GM23338 (cell line): ENCODE data around the gene CTNND2. TPM values are rescaled to one million over a fixed set of nuclear protein-coding genes. Genes with fewer than 3 reads are reported as not detected.

Experiments
- ATAC-seq: fragments of 200-7000 bp; cut with Tn5 transposase; 3 replicates; pipeline ENCODE4 v1.9.1; 2020
- DNase-seq: peaks from one replicate; pipeline ENCODE4 v3.0.0-alpha.2; 2015; ENCODE audit warnings: low spot score
- H2AFZ ChIP-seq: fragments of 200-600 bp; sonication (generic); 2 replicates; pipeline ENCODE4 v1.8.0; 2016; ENCODE audit warnings: antibody characterized with exemption, mild to moderate bottlenecking, moderate library complexity
- H3F3A ChIP-seq: fragments of 200-600 bp; sonication (generic); replicated peaks from 2 replicates; pipeline ENCODE4 v1.8.0; 2017; ENCODE audit warnings: antibody characterized with exemption, mixed run types, low read depth
- H3K27ac ChIP-seq: fragments of 200-600 bp; sonication (generic); 2 replicates; pipeline ENCODE4 v1.6.1; 2016; ENCODE audit warnings: low read depth
- H3K27me3 ChIP-seq: fragments of 200-600 bp; sonication (generic); 2 replicates; pipeline ENCODE4 v1.8.0; 2016; ENCODE audit warnings: mild to moderate bottlenecking, mixed run types, moderate library complexity; ENCODE audit not compliant: insufficient read depth
- H3K36me3 ChIP-seq: fragments of 200-600 bp; sonication (generic); 2 replicates; pipeline ENCODE4 v1.8.0; 2016; ENCODE audit warnings: mild to moderate bottlenecking; ENCODE audit not compliant: insufficient read depth
- H3K4me1 ChIP-seq: fragments of 200-600 bp; sonication (generic); 2 replicates; pipeline ENCODE4 v1.8.0; 2016; ENCODE audit warnings: mild to moderate bottlenecking, moderate library complexity; ENCODE audit not compliant: insufficient read depth
- H3K4me2 ChIP-seq: fragments of 200-600 bp; sonication (generic); 2 replicates; pipeline ENCODE4 v1.7.1; 2017; ENCODE audit warnings: mixed run types
- H3K4me3 ChIP-seq: fragments of 200-600 bp; sonication (generic); 2 replicates; pipeline ENCODE4 v1.6.1; 2016; ENCODE audit warnings: mixed run types
- H3K79me2 ChIP-seq: fragments of 200-600 bp; sonication (generic); replicated peaks from 2 replicates; pipeline ENCODE4 v1.8.0; 2017; ENCODE audit warnings: mild to moderate bottlenecking; ENCODE audit not compliant: insufficient read depth
- H3K9me2 ChIP-seq: fragments of 200-600 bp; sonication (generic); 2 replicates; pipeline ENCODE4 v1.8.0; 2017; ENCODE audit not compliant: insufficient read depth
- H4K20me1 ChIP-seq: fragments of 200-600 bp; sonication (generic); replicated peaks from 2 replicates; pipeline ENCODE4 v1.8.0; 2017; ENCODE audit warnings: mild to moderate bottlenecking; ENCODE audit not compliant: insufficient read depth
- H3K27ac Mint-ChIP-seq: 2 replicates; pipeline ENCODE4 v1.8.0; 2020; ENCODE audit warnings: inconsistent platforms, mild to moderate bottlenecking, moderate library complexity, mixed read lengths
- H3K27me3 Mint-ChIP-seq: 3 replicates; pipeline ENCODE4 v1.8.0; 2022; ENCODE audit warnings: low read depth, mild to moderate bottlenecking, moderate library complexity, mixed read lengths, inconsistent platforms; ENCODE audit not compliant: insufficient read depth, poor library complexity
- H3K36me3 Mint-ChIP-seq: 3 replicates; pipeline ENCODE4 v1.8.0; 2021; ENCODE audit warnings: low read depth, mild to moderate bottlenecking, inconsistent platforms, moderate library complexity, mixed read lengths
- H3K4me1 Mint-ChIP-seq: 3 replicates; pipeline ENCODE4 v1.8.0; 2020; ENCODE audit warnings: mild to moderate bottlenecking, inconsistent platforms, mixed read lengths
- H3K4me3 Mint-ChIP-seq: 3 replicates; pipeline ENCODE4 v1.8.0; 2021; ENCODE audit warnings: moderate library complexity, mild to moderate bottlenecking, inconsistent platforms, mixed read lengths
- H3K9me3 Mint-ChIP-seq: 3 replicates; pipeline ENCODE4 v1.8.0; 2020; ENCODE audit warnings: moderate library complexity, mild to moderate bottlenecking, inconsistent platforms, mixed read lengths
- CREB1 ChIP-seq: fragments of 250-450 bp; sonication (Bioruptor Pico); IDR thresholded peaks from 2 replicates; pipeline ENCODE4 v1.5.0; 2020; ENCODE audit warnings: low read depth, mild to moderate bottlenecking, moderate library complexity
- CTCF ChIP-seq, 2 experiments: fragments of 200-600 bp in 1 of 2; sonication (generic) in 1 of 2; conservative IDR thresholded peaks; 2 replicates each; pipeline versions ENCODE4 v1.5.1 to v1.6.1; 2016 to 2017; ENCODE audit warnings: antibody characterized with exemption in 2 of 2, low read depth in 2 of 2, mild to moderate bottlenecking in 2 of 2, moderate library complexity in 1 of 2
- EZH2 ChIP-seq: fragments of 200-600 bp; sonication (generic); IDR thresholded peaks from one replicate; pipeline ENCODE4 v1.8.0; 2017; ENCODE audit warnings: antibody characterized with exemption, mild to moderate bottlenecking, low read depth; ENCODE audit not compliant: unreplicated experiment
- EZH2phosphoT487 ChIP-seq: fragments of 200-600 bp; sonication (generic); IDR thresholded peaks from one replicate; pipeline ENCODE4 v1.8.1; 2018; ENCODE audit warnings: antibody characterized with exemption; ENCODE audit not compliant: unreplicated experiment
- NANOG ChIP-seq: IDR thresholded peaks from 2 replicates; pipeline ENCODE4 v1.6.1; 2016; ENCODE audit warnings: antibody characterized with exemption, borderline replicate concordance
- REST ChIP-seq: IDR thresholded peaks from one replicate; pipeline ENCODE4 v1.6.1; 2018; ENCODE audit warnings: antibody characterized with exemption; ENCODE audit not compliant: unreplicated experiment
- STAT1 ChIP-seq: IDR thresholded peaks from one replicate; pipeline ENCODE4 v1.6.1; 2016; ENCODE audit warnings: antibody characterized with exemption; ENCODE audit not compliant: unreplicated experiment
- ZNF114 ChIP-seq: fragments of 250-450 bp; sonication (Bioruptor Pico); IDR thresholded peaks from 2 replicates; pipeline ENCODE4 v1.5.0; 2020; ENCODE audit warnings: mild to moderate bottlenecking, moderate library complexity
- ZNF331 ChIP-seq: fragments of 250-450 bp; sonication (Bioruptor Pico); IDR thresholded peaks from 2 replicates; pipeline ENCODE4 v1.5.0; 2020; ENCODE audit warnings: low read depth, mild to moderate bottlenecking, moderate library complexity
- ZNF462 ChIP-seq: fragments of 250-450 bp; sonication (Bioruptor Pico); IDR thresholded peaks from 2 replicates; pipeline ENCODE4 v1.5.0; 2020; ENCODE audit warnings: mild to moderate bottlenecking, moderate library complexity
- polyA plus RNA-seq: library from polyadenylated mRNA; unstranded; fragments of >200 nt; fragmentation: Nextera tagmentation; extraction: Ambion mirVana; gene quantifications from 2 replicates; pipeline ENCODE4 v1.2.1, GENCODE V29; 2016
- total RNA-seq: library from RNA; depleted of rRNA; stranded (reverse); fragments of >200 nt; shearing (Covaris generic); gene quantifications from 2 replicates; pipeline ENCODE4 v1.2.3, GENCODE V29; 2014
- TF ChIP-seq, protein P1 (sequence below): IDR thresholded peaks from 2 replicates; pipeline ENCODE4 v1.6.1; 2016; ENCODE audit warnings: antibody characterized with exemption

CTNND2 gene
- total and polyA plus RNA-seq, 2 experiments from 2014 or later: 5.1 to 7.0 TPM

DNA sequence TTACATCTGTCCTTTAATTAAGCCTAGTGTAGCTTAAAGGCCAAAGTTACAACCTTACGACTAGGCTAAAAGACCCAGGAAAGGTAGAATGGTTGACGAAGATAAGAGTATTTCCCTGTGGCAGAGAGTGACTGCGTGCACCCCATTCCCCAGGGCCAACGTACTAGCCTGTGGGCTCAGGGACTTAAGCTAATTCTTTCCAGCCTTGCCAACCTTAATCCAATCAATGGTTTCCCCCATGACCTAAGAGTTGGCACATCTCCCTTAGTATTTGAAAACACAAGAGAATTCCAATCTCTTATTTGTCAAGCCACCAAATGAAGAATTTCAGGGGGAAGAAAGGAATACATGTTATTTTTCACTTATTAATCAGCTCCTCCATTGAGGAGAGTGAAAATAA is 16.0 kb downstream of the CTNND2 start:
- H3K27me3 ChIP-seq: no peaks in the 10 kb centered on the region
- H3K4me2 ChIP-seq: no peak overlapping the region
- TF ChIP-seq EZH2 (no peak), ZNF462 (CRISPR knock-in tag) (no peak), CREB1 (CRISPR knock-in tag) (no peak), ZNF114 (CRISPR knock-in tag) (no peak), EZH2phosphoT487 (no peak), ZNF331 (CRISPR knock-in tag) (no peak), REST (no peak), CTCF (conservative IDR thresholded peaks at IDR 0.05; ENCODE audit: low read depth in 2 of 2) (no peak), STAT1 (no peak), NANOG (no peak)
- TF ChIP-seq, protein P1, sequence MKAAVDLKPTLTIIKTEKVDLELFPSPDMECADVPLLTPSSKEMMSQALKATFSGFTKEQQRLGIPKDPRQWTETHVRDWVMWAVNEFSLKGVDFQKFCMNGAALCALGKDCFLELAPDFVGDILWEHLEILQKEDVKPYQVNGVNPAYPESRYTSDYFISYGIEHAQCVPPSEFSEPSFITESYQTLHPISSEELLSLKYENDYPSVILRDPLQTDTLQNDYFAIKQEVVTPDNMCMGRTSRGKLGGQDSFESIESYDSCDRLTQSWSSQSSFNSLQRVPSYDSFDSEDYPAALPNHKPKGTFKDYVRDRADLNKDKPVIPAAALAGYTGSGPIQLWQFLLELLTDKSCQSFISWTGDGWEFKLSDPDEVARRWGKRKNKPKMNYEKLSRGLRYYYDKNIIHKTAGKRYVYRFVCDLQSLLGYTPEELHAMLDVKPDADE: no peak
- H3K4me1 ChIP-seq: no peaks in the 10 kb centered on the region
- H3K4me3 ChIP-seq: no peak overlapping the region
- H3K27me3 Mint-ChIP-seq: no peaks in the 10 kb centered on the region
- ATAC-seq: no peak
- H3K9me2 ChIP-seq: peaks cover under 1% of the 10 kb centered on the region; the same call in 1 of the 2 replicates
- no peaks in the 10 kb centered on the region for H3K36me3 Mint-ChIP-seq
- H3K4me1 Mint-ChIP-seq: no peaks in the 10 kb centered on the region
- H2AFZ ChIP-seq: no peak overlapping the region
- H3K9me3 Mint-ChIP-seq: no peaks in the 10 kb centered on the region
- H3K79me2 ChIP-seq: peaks cover 7% of the 10 kb centered on the region; the same call in 1 of the 2 replicates
- H3F3A ChIP-seq: no peaks in the 10 kb centered on the region
- no peak overlapping the region for H3K27ac Mint-ChIP-seq
- no peaks in the 10 kb centered on the region for H3K36me3 ChIP-seq
- H3K4me3 Mint-ChIP-seq: no peak overlapping the region
- no peak for DNase-seq
- H3K27ac ChIP-seq: no peak overlapping the region
- no peaks in the 10 kb centered on the region for H4K20me1 ChIP-seq
